HEK293T (cell line): ENCODE measurements around the gene BLOC1S6.

Source experiments
- ARNT ChIP-seq: fragments of 450-650 bp; IDR thresholded peaks from 2 replicates; pipeline ENCODE4 v1.6.1; 2017; ENCODE audit warnings: mild to moderate bottlenecking
- BHLHE40 ChIP-seq: fragments of 450-650 bp; IDR thresholded peaks from 2 replicates; pipeline ENCODE4 v1.6.1; 2016; ENCODE audit warnings: mild to moderate bottlenecking, moderate library complexity, borderline replicate concordance
- ELF4 ChIP-seq: fragments of 450-650 bp; IDR thresholded peaks from 2 replicates; pipeline ENCODE4 v1.6.1; 2017; ENCODE audit warnings: antibody characterized with exemption
- FOXA1 ChIP-seq: fragments of 450-650 bp; IDR thresholded peaks from 2 replicates; pipeline ENCODE4 v1.6.1; 2016; ENCODE audit warnings: mild to moderate bottlenecking
- FOXM1 ChIP-seq: fragments of 450-650 bp; IDR thresholded peaks from 2 replicates; pipeline ENCODE4 v1.6.1; 2017; ENCODE audit warnings: mild to moderate bottlenecking, borderline replicate concordance
- HDGF ChIP-seq: fragments of 450-650 bp; IDR thresholded peaks from 2 replicates; pipeline ENCODE4 v1.6.1; 2017; ENCODE audit warnings: antibody characterized with exemption, borderline replicate concordance
- LEF1 ChIP-seq: fragments of 450-650 bp; IDR thresholded peaks from 2 replicates; pipeline ENCODE4 v1.6.1; 2017; ENCODE audit warnings: mild to moderate bottlenecking, borderline replicate concordance
- NFRKB ChIP-seq: fragments of 450-650 bp; IDR thresholded peaks from 2 replicates; pipeline ENCODE4 v1.6.1; 2016; ENCODE audit warnings: mild to moderate bottlenecking, moderate library complexity
- PKNOX1 ChIP-seq: fragments of 450-650 bp; IDR thresholded peaks from 2 replicates; pipeline ENCODE4 v1.6.1; 2016
- SP1 ChIP-seq: fragments of 450-650 bp; IDR thresholded peaks from 2 replicates; pipeline ENCODE4 v1.6.1; 2017
- SUZ12 ChIP-seq: fragments of 450-650 bp; IDR thresholded peaks from 2 replicates; pipeline ENCODE4 v1.6.1; 2016; ENCODE audit warnings: mild to moderate bottlenecking
- TARDBP ChIP-seq: fragments of 450-650 bp; IDR thresholded peaks from 2 replicates; pipeline ENCODE4 v1.6.1; 2016
- ZNF384 ChIP-seq: fragments of 450-650 bp; IDR thresholded peaks from 2 replicates; pipeline ENCODE4 v1.6.1; 2016

- TF ChIP-seq HDGF (no peak), FOXA1 (no peak), SP1 (no peak), ARNT (no peak), LEF1 (no peak), ZNF384 (no peak), FOXM1 (no peak), ELF4 (no peak), TARDBP (no peak), SUZ12 (no peak), PKNOX1 (no peak), BHLHE40 (no peak), NFRKB (no peak)
Measured at GRCh38 chr15:45631776-45632175, 44.6 kb downstream of the BLOC1S6 start.
